Thyroid gland (tissue), 4 donors: ENCODE data around the gene OLA1. TPM values are rescaled to one million over a fixed set of nuclear protein-coding genes. Genes with fewer than 3 reads are reported as not detected.

Experiments used
- DNase-seq, 2 donors: peaks; one replicate each; pipeline ENCODE4 v3.0.0-alpha.2; 2019
- H3K27ac ChIP-seq, 3 donors: fragments of 200-600 bp; sonication (generic); 1 replicate in 2 of 3; 2 replicates in 1 of 3; pipeline ENCODE4 v1.5.1; 2016 to 2019; ENCODE audit warnings: mild to moderate bottlenecking in 1 of 3, moderate library complexity in 1 of 3
- H3K27me3 ChIP-seq: fragments of 200-600 bp; sonication (generic); one replicate; pipeline ENCODE4 v1.5.1; 2019
- H3K36me3 ChIP-seq, 2 donors: fragments of 200-600 bp; sonication (generic); one replicate each; pipeline ENCODE4 v1.5.1; 2016 to 2019
- H3K4me1 ChIP-seq, 2 donors: fragments of 200-600 bp; sonication (generic); one replicate each; pipeline ENCODE4 v1.5.1; 2017 to 2019
- H3K4me3 ChIP-seq, 3 donors: fragments of 200-600 bp; sonication (generic); replicated peaks in 1 of 3; 1 replicate in 2 of 3; 2 replicates in 1 of 3; pipeline ENCODE4 v1.5.1; 2016; ENCODE audit warnings: mild to moderate bottlenecking in 1 of 3
- H3K9me3 ChIP-seq: fragments of 200-600 bp; sonication (generic); one replicate; pipeline ENCODE4 v1.5.1; 2017
- CTCF ChIP-seq, 6 experiments: fragments of 200-600 bp in 3 of 6; fragments of 450-650 bp in 3 of 6; sonication (generic) in 3 of 6; IDR thresholded peaks; one replicate each; pipeline ENCODE4 v1.5.1; 2016 to 2019; ENCODE audit warnings: antibody characterized with exemption in 6 of 6, mild to moderate bottlenecking in 2 of 6, inconsistent platforms in 1 of 6, moderate library complexity in 1 of 6
- POLR2A ChIP-seq, 2 donors: fragments of 450-650 bp; IDR thresholded peaks; one replicate each; pipeline ENCODE4 v1.6.1; 2017; ENCODE audit warnings: antibody characterized with exemption in 2 of 2, mild to moderate bottlenecking in 2 of 2, moderate library complexity in 1 of 2
- WGBS, 2 donors: methylation state at CpG; one replicate each; pipeline ENCODE4 v1.1.5; 2017; 5-methylcytosine and 5-hydroxymethylcytosine counted together
- intact Hi-C: fragments of 100-400 bp; cut with DNase I; formaldehyde crosslinking; loops from one replicate; pipeline ENCODE4 v1.15.1; 2023
- total RNA-seq, 4 donors: library from RNA; depleted of rRNA; stranded (reverse); fragments of >200 nt; gene quantifications; one replicate each; pipeline ENCODE4 v1.2.3, GENCODE V29; 2016

OLA1 gene
- total RNA-seq, 4 donors from 2014 or later, result 51.8 to 68.5 (median 53.5) TPM

GRCh38 chr2:174227748-174228147 lies 20.6 kb downstream of the OLA1 start:
- WGBS, 2 donors, result 96 to 98% methylated on average over 1 of the region's 1 CpG

GRCh38 chr2:174224665-174225288 lies 23.6 kb downstream of the OLA1 start:
- intact Hi-C loops, result no loop called here
- H3K9me3 ChIP-seq, result no peaks in the 10 kb centered on the region
- H3K36me3 ChIP-seq, result no peaks in the 10 kb centered on the region
- H3K27me3 ChIP-seq, result no peaks in the 10 kb centered on the region
- no peak overlapping the region for H3K4me3 ChIP-seq
- no peak for DNase-seq
- no peak overlapping the region for H3K27ac ChIP-seq
- no peaks in the 10 kb centered on the region for H3K4me1 ChIP-seq
- 94 to 96% methylated on average over 7 of the region's 7 CpGs for WGBS, 2 donors
- no peak for TF ChIP-seq CTCF (IDR thresholded peaks at IDR 0.05)
- TF ChIP-seq POLR2A (IDR thresholded peaks at IDR 0.05), result no peak

More at GRCh38 chr2:174227748-174228147, 20.6 kb downstream of the OLA1 start:
- Histone ChIP-seq H3K27me3 (no peaks in the 10 kb centered on the region), H3K4me1 (no peaks in the 10 kb centered on the region), H3K36me3 (no peaks in the 10 kb centered on the region), H3K27ac (no peak overlapping the region), H3K9me3 (no peaks in the 10 kb centered on the region), H3K4me3 (no peak overlapping the region)
- no peak for DNase-seq
- intact Hi-C loops, result no loop called here
- no peak for TF ChIP-seq CTCF (IDR thresholded peaks at IDR 0.05)
- no peak for TF ChIP-seq POLR2A (IDR thresholded peaks at IDR 0.05)

GRCh38 chr2:174224125-174224524 lies 24.2 kb downstream of the OLA1 start:
- no peaks in the 10 kb centered on the region for H3K9me3 ChIP-seq
- no peaks in the 10 kb centered on the region for H3K36me3 ChIP-seq
- intact Hi-C loops, result no loop called here
- H3K4me1 ChIP-seq, result no peaks in the 10 kb centered on the region
- no peak for DNase-seq
- TF ChIP-seq POLR2A (IDR thresholded peaks at IDR 0.05) (no peak), CTCF (IDR thresholded peaks at IDR 0.05) (no peak)
- no peak overlapping the region for H3K27ac ChIP-seq
- no peaks in the 10 kb centered on the region for H3K27me3 ChIP-seq
- H3K4me3 ChIP-seq, result no peak overlapping the region
- WGBS, 2 donors, result 91 to 97% methylated on average over 5 of the region's 5 CpGs

GRCh38 chr2:174223388-174223787 lies 24.9 kb downstream of the OLA1 start:
- no peaks in the 10 kb centered on the region for H3K27me3 ChIP-seq
- H3K4me1 ChIP-seq, result no peaks in the 10 kb centered on the region
- DNase-seq, result no peak
- WGBS, 2 donors, result 96% methylated on average over 3 of the region's 3 CpGs
- H3K4me3 ChIP-seq, result no peak overlapping the region
- TF ChIP-seq CTCF (IDR thresholded peaks at IDR 0.05) (no peak), POLR2A (IDR thresholded peaks at IDR 0.05) (no peak)
- no peaks in the 10 kb centered on the region for H3K36me3 ChIP-seq
- intact Hi-C loops, result no loop called here
- H3K27ac ChIP-seq, result no peak overlapping the region
- no peaks in the 10 kb centered on the region for H3K9me3 ChIP-seq

GRCh38 chr2:174222154-174222553 lies 26.2 kb downstream of the OLA1 start:
- intact Hi-C loops, result no loop called here
- H3K4me3 ChIP-seq, result no peak overlapping the region
- no peaks in the 10 kb centered on the region for H3K27me3 ChIP-seq
- no peak overlapping the region for H3K27ac ChIP-seq
- H3K9me3 ChIP-seq, result no peaks in the 10 kb centered on the region
- no peak for DNase-seq
- 96 to 98% methylated on average over 1 of the region's 1 CpG for WGBS, 2 donors
- TF ChIP-seq POLR2A (IDR thresholded peaks at IDR 0.05) (no peak), CTCF (IDR thresholded peaks at IDR 0.05) (no peak)
- H3K4me1 ChIP-seq, result no peaks in the 10 kb centered on the region
- H3K36me3 ChIP-seq, result no peaks in the 10 kb centered on the region
